HG03025 (cell line): ENCODE data around the gene RBFOX2.
"Not testable (repeated sequence)": the region's sequence is repeated elsewhere in the genome, so short reads cannot be mapped to it uniquely, and the experiment has no call there.

ENCODE experiments used
- ATAC-seq: cut with Tn5 transposase; IDR thresholded peaks from one replicate; pipeline ENCODE4 v1.9.1; 2021; ENCODE audit warnings: mild to moderate bottlenecking, moderate library complexity; ENCODE audit not compliant: unreplicated experiment, low FRiP score

RBFOX2 gene

GRCh38 chr22:35838855-35839576, 189.6 kb downstream of the RBFOX2 start:
- no peak for ATAC-seq

- ATAC-seq, result no peak
Measured at GRCh38 chr22:35837101-35837727, 191.4 kb downstream of the RBFOX2 start.

GRCh38 chr22:35835998-35836691, 192.5 kb downstream of the RBFOX2 start:
- ATAC-seq, result no peak

- ATAC-seq, result no peak
Measured at GRCh38 chr22:35835267-35835997, 193.2 kb downstream of the RBFOX2 start.

GRCh38 chr22:35834061-35834460, 194.6 kb downstream of the RBFOX2 start:
- no peak for ATAC-seq

DNA sequence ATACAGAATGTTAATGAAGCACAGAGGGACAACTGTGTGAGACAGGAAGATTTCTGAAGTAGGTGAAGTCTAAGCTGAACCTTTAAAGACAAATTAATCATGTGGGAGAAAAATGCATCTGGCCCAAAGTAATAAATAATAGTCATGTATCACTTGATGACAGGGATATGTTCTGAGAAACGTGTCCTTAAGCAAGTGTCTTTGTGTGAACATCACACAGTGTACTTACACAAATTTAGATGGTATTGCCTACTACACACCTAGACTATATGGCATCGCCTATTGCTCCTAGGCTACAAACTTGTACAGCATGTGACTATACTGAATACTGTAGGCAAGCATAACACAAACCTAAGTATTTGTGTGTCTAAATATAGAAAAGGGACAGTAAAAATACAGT, 198.3 kb downstream of the RBFOX2 start:
- no peak for ATAC-seq

GRCh38 chr22:35824256-35824655, 204.4 kb downstream of the RBFOX2 start:
- ATAC-seq, result no peak

DNA sequence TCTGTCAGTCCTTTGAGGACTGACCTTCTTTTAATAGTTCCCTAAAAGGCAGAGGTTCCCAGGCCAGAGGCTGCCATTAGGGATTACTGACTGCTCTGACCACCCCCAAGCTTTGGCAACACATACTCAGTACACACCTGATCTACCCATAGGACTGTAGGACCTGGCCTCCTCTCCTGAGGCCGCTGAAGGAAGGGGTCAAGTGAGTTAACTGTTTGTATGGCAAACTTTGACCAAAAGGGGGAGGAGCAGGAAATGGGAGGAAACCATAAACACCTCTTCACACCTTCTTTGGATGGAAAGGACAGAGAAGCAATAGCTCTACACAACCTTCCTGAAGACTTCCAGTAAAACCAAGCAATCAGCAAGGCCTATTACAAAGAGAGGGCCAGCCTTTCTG, 207.0 kb downstream of the RBFOX2 start:
- no peak for ATAC-seq

GRCh38 chr22:35819421-35819820, 209.2 kb downstream of the RBFOX2 start:
- no peak for ATAC-seq

GRCh38 chr22:35818897-35819296, 209.7 kb downstream of the RBFOX2 start:
- ATAC-seq, result no peak

- no peak for ATAC-seq
Measured at GRCh38 chr22:35812600-35812999, 216.0 kb downstream of the RBFOX2 start.

DNA sequence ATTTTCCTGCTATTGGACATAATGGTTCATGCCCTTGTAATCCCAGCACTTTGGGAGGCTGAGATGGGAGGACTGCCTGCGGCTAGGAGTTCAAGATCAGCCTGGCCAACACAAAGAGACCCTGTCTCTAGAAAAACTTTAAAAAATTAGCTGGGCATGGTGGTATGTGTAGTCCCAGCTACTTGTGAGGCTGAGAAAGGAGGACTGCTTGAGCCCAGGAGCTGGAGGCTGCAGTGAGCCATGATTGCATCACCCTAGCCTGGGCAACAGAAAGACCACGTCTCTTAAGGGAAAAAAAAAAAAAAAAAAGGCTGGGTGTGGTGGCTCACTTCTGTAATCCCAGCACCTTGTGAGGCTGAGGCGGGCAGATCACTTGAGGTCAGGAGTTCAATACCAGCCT, 217.0 kb downstream of the RBFOX2 start:
- no peak for ATAC-seq

DNA sequence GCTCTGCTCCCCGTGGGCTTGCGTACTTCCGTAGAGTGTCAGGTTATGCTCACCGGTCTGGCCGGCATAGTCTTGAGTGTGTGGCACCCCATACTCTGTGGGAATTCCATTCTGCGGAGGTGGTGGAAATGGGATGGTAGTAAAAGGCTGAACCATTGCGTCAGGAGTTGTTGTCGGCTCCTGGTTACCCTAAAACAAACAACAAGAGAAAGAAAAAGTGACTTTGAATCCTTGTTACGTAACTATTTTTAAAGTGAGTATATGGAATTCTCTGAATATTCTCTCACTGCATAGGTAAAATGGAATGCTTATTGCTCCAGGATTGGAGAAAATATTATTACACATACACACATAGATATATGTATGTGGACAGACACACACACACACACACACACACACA, 218.8 kb downstream of the RBFOX2 start:
- no peak for ATAC-seq

- ATAC-seq, result no peak
Measured at GRCh38 chr22:35808377-35808776, 220.2 kb downstream of the RBFOX2 start.

- ATAC-seq, result not testable (repeated sequence)
Measured at GRCh38 chr22:35806668-35807067, 222.0 kb downstream of the RBFOX2 start.

- no peak for ATAC-seq
Measured at GRCh38 chr22:35805466-35805865, 223.2 kb downstream of the RBFOX2 start.

DNA sequence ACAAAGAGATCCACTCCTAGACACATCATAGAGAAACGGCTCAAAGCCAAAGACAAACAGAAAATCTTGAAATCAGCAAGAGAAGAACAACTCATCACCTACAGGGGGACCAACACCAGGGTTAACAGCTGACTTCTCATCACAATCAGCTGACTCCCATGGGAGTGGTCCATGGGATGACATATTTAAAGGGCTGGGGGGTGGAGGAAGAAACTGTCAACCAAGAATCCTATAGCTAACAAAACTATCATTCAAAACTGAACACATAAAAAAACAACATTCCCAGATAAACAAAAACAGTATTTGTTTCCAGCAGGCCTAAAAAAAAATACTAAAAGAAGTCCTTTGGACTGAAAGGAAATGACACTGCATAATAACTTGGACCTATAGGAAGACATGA, 224.2 kb downstream of the RBFOX2 start:
- no peak for ATAC-seq

- no peak for ATAC-seq
Measured at GRCh38 chr22:35802885-35803284, 225.7 kb downstream of the RBFOX2 start.

DNA sequence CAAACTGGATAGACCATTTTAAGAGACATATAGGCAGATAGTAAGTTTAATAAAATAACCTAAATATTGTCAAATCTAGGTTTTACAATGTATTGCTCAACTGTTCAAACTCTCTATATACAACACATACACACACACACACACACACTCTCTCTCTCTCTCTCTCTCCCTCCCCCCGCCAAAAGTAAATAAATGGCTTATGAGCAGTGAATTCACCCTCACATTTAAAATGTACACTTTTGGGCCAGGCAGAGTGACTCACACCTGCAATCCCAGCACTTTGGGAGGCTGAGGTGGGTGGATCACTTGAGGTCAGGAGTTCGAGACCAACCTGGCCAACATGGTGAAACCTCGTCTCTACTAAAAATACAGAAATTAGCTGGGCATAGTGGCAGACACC, 227.3 kb downstream of the RBFOX2 start:
- ATAC-seq, result not testable (repeated sequence)

- ATAC-seq, result no peak
Measured at GRCh38 chr22:35799150-35799549, 229.5 kb downstream of the RBFOX2 start.

DNA sequence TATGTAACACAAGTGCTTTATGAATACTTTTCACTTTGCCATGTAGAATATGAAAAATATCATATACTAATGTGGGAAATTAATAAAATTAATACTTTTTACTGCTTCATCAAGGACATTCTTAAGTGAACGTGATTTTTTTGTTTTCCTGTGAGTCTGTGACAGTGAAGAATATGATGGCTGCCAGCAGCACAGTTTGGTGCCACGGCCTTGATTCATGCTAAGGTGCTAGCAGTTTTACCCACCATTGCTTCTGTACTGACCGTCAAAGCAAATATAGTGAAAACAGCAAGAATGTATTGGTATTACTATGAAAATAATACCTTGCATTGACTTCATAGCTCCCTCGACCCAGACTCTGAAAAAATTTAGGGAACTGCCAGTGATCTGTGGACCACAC, 231.2 kb downstream of the RBFOX2 start:
- ATAC-seq, result no peak
